GM23248 (cell line): Measurements from ENCODE around the gene SPOCK3. TPM values are rescaled to one million over a fixed set of nuclear protein-coding genes. Genes with fewer than 3 reads are reported as not detected.

Source experiments
- DNase-seq: peaks from one replicate; pipeline ENCODE4 v3.0.0-alpha.2; 2015
- H2AFZ ChIP-seq: fragments of 200-600 bp; sonication (generic); 2 replicates; pipeline ENCODE4 v1.6.1; 2016; ENCODE audit warnings: antibody characterized with exemption
- H3F3A ChIP-seq: fragments of 200-600 bp; sonication (generic); 2 replicates; pipeline ENCODE4 v1.6.1; 2016; ENCODE audit warnings: mild to moderate bottlenecking, antibody characterized with exemption, mixed run types; ENCODE audit not compliant: insufficient read depth
- H3K27ac ChIP-seq: fragments of 200-600 bp; sonication (generic); 2 replicates; pipeline ENCODE4 v1.5.1; 2016; ENCODE audit warnings: mild to moderate bottlenecking
- H3K27me3 ChIP-seq: fragments of 200-600 bp; sonication (generic); replicated peaks from 2 replicates; pipeline ENCODE4 v1.6.1; 2016; ENCODE audit warnings: mild to moderate bottlenecking; ENCODE audit not compliant: insufficient read depth
- H3K36me3 ChIP-seq: fragments of 200-600 bp; sonication (generic); 2 replicates; pipeline ENCODE4 v1.6.1; 2016; ENCODE audit warnings: low read depth, mild to moderate bottlenecking
- H3K4me1 ChIP-seq: fragments of 200-600 bp; sonication (generic); 2 replicates; pipeline ENCODE4 v1.6.1; 2016; ENCODE audit warnings: mild to moderate bottlenecking; ENCODE audit not compliant: insufficient read depth
- H3K4me2 ChIP-seq: fragments of 200-600 bp; sonication (generic); one replicate; pipeline ENCODE4 v1.6.1; 2016; ENCODE audit warnings: mild to moderate bottlenecking; ENCODE audit not compliant: unreplicated experiment
- H3K4me3 ChIP-seq: fragments of 200-600 bp; sonication (generic); 2 replicates; pipeline ENCODE4 v1.5.1; 2016; ENCODE audit warnings: mild to moderate bottlenecking
- H3K79me2 ChIP-seq: fragments of 200-600 bp; sonication (generic); 2 replicates; pipeline ENCODE4 v1.6.1; 2016; ENCODE audit warnings: mild to moderate bottlenecking; ENCODE audit not compliant: insufficient read depth
- H3K9ac ChIP-seq: fragments of 200-600 bp; sonication (generic); 2 replicates; pipeline ENCODE4 v1.6.1; 2016; ENCODE audit warnings: mild to moderate bottlenecking
- H3K9me2 ChIP-seq: fragments of 200-600 bp; sonication (generic); 2 replicates; pipeline ENCODE4 v1.6.1; 2016; ENCODE audit warnings: mixed run types, mild to moderate bottlenecking, moderate library complexity; ENCODE audit not compliant: insufficient read depth
- H3K9me3 ChIP-seq: fragments of 200-600 bp; sonication (generic); one replicate; pipeline ENCODE4 v1.6.1; 2017; ENCODE audit warnings: low read depth
- H4K20me1 ChIP-seq: fragments of 200-600 bp; sonication (generic); 2 replicates; pipeline ENCODE4 v1.6.0; 2016; ENCODE audit not compliant: insufficient read depth
- EZH2 ChIP-seq: fragments of 200-600 bp; sonication (generic); IDR thresholded peaks from 2 replicates; pipeline ENCODE4 v1.6.1; 2018; ENCODE audit warnings: antibody characterized with exemption, mild to moderate bottlenecking; ENCODE audit not compliant: insufficient read depth, poor library complexity, severe bottlenecking
- EZH2phosphoT487 ChIP-seq: fragments of 200-600 bp; sonication (generic); IDR thresholded peaks from 2 replicates; pipeline ENCODE4 v1.6.1; 2018; ENCODE audit warnings: antibody characterized with exemption, moderate library complexity, mild to moderate bottlenecking, low read depth; ENCODE audit not compliant: insufficient read depth
- WGBS, 2 experiments: methylation state at CpG; one replicate each; pipeline ENCODE4 v1.1.6; 2015 to 2017; ENCODE audit warnings: low lambda C conversion rate in 2 of 2, low coverage in 1 of 2; ENCODE audit errors: missing lambda C conversion rate in 2 of 2; 5-methylcytosine and 5-hydroxymethylcytosine counted together
- in situ Hi-C: fragments of 300-500 bp; cut with MboI; formaldehyde crosslinking; loops from 2 replicates; pipeline ENCODE4 v1.15.0; 2020
- polyA plus RNA-seq: library from polyadenylated mRNA; unstranded; fragments of >200 nt; fragmentation: Nextera tagmentation; extraction: Ambion mirVana; gene quantifications from 2 replicates; pipeline ENCODE4 v1.2.1, GENCODE V29; 2016
- total RNA-seq: library from RNA; depleted of rRNA; stranded (reverse); fragments of >200 nt; shearing (Covaris generic); gene quantifications from 2 replicates; pipeline ENCODE4 v1.2.3, GENCODE V29; 2014

SPOCK3 gene
- total and polyA plus RNA-seq, 2 experiments from 2014 or later: not detected

- H3K9me3 ChIP-seq: no peaks in the 10 kb centered on the region
- no peak overlapping the region for H3K4me3 ChIP-seq
- H3K36me3 ChIP-seq: no peaks in the 10 kb centered on the region
- no peaks in the 10 kb centered on the region for H3F3A ChIP-seq
- no peaks in the 10 kb centered on the region for H3K9me2 ChIP-seq
- in situ Hi-C loops: no loop called here
- TF ChIP-seq EZH2phosphoT487 (no peak), EZH2 (no peak)
- H3K4me1 ChIP-seq: no peaks in the 10 kb centered on the region
- H2AFZ ChIP-seq: no peak overlapping the region
- DNase-seq: no peak
- H3K79me2 ChIP-seq: no peaks in the 10 kb centered on the region
- H3K27me3 ChIP-seq: no peaks in the 10 kb centered on the region
- no peak overlapping the region for H3K27ac ChIP-seq
- H3K9ac ChIP-seq: no peak overlapping the region
- 0 to 26% methylated on average over 1 of the region's 1 CpG for WGBS, 2 experiments
- no peaks in the 10 kb centered on the region for H4K20me1 ChIP-seq
- no peak overlapping the region for H3K4me2 ChIP-seq
These were observed 122.7 kb downstream of the SPOCK3 start for GRCh38 chr4:167111622-167112021.

DNA sequence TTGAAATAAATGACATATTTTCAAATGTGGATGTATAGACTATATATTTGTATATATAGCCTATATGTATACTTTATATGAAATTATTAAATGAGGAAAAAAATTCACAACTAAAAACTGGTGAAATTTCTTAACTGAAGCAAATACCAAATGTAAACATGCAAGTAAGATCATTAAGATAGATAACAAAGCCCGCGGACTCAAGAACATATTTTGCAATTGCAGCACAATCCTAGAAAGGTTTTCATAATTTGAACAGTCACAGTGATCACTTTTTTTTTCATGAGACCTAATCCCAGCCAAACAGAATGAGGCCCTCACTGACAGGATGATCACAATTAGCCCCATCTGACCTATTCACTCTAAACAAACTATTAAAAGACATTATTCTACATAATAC lies 123.2 kb downstream of the SPOCK3 start:
- no peak overlapping the region for H3K4me2 ChIP-seq
- H3K9me2 ChIP-seq: no peaks in the 10 kb centered on the region
- DNase-seq: no peak
- no peaks in the 10 kb centered on the region for H3K36me3 ChIP-seq
- no peaks in the 10 kb centered on the region for H3K79me2 ChIP-seq
- 83 to 84% methylated on average over 2 of the region's 2 CpGs for WGBS, 2 experiments
- H3K27me3 ChIP-seq: no peaks in the 10 kb centered on the region
- H2AFZ ChIP-seq: no peak overlapping the region
- H3K9ac ChIP-seq: no peak overlapping the region
- H3K9me3 ChIP-seq: no peaks in the 10 kb centered on the region
- TF ChIP-seq EZH2 (no peak), EZH2phosphoT487 (no peak)
- in situ Hi-C loops: no loop called here
- no peak overlapping the region for H3K4me3 ChIP-seq
- H3K27ac ChIP-seq: no peak overlapping the region
- no peaks in the 10 kb centered on the region for H3F3A ChIP-seq
- H4K20me1 ChIP-seq: no peaks in the 10 kb centered on the region
- H3K4me1 ChIP-seq: no peaks in the 10 kb centered on the region

- H3K36me3 ChIP-seq: no peaks in the 10 kb centered on the region
- no peaks in the 10 kb centered on the region for H3K4me1 ChIP-seq
- no peak for DNase-seq
- H3K27me3 ChIP-seq: no peaks in the 10 kb centered on the region
- H3F3A ChIP-seq: no peaks in the 10 kb centered on the region
- 42 to 50% methylated on average over 3 of the region's 3 CpGs for WGBS, 2 experiments
- in situ Hi-C loops: no loop called here
- TF ChIP-seq EZH2phosphoT487 (no peak), EZH2 (no peak)
- H3K27ac ChIP-seq: no peak overlapping the region
- no peak overlapping the region for H3K4me2 ChIP-seq
- H3K9me3 ChIP-seq: no peaks in the 10 kb centered on the region
- H4K20me1 ChIP-seq: no peaks in the 10 kb centered on the region
- H3K9me2 ChIP-seq: no peaks in the 10 kb centered on the region
- H2AFZ ChIP-seq: no peak overlapping the region
- no peak overlapping the region for H3K4me3 ChIP-seq
- no peaks in the 10 kb centered on the region for H3K79me2 ChIP-seq
- no peak overlapping the region for H3K9ac ChIP-seq
These were observed 124.4 kb downstream of the SPOCK3 start for GRCh38 chr4:167109859-167110258.

- H3K27me3 ChIP-seq: no peaks in the 10 kb centered on the region
- H3K4me3 ChIP-seq: no peak overlapping the region
- no peak for DNase-seq
- H2AFZ ChIP-seq: no peak overlapping the region
- no peak overlapping the region for H3K4me2 ChIP-seq
- H3K4me1 ChIP-seq: no peaks in the 10 kb centered on the region
- TF ChIP-seq EZH2 (no peak), EZH2phosphoT487 (no peak)
- no peaks in the 10 kb centered on the region for H3K79me2 ChIP-seq
- in situ Hi-C loops: no loop called here
- H3K9ac ChIP-seq: no peak overlapping the region
- no peaks in the 10 kb centered on the region for H3K36me3 ChIP-seq
- H3K27ac ChIP-seq: no peak overlapping the region
- H3K9me2 ChIP-seq: no peaks in the 10 kb centered on the region
- no peaks in the 10 kb centered on the region for H4K20me1 ChIP-seq
- no peaks in the 10 kb centered on the region for H3F3A ChIP-seq
- H3K9me3 ChIP-seq: no peaks in the 10 kb centered on the region
These were observed 128.4 kb downstream of the SPOCK3 start for GRCh38 chr4:167105857-167106256.

- no peak for DNase-seq
- 24 to 25% methylated on average over 5 of the region's 5 CpGs for WGBS, 2 experiments
- Histone ChIP-seq H2AFZ (no peak overlapping the region), H3K9me3 (no peaks in the 10 kb centered on the region), H3K27ac (no peak overlapping the region), H3K4me3 (no peak overlapping the region), H3K36me3 (no peaks in the 10 kb centered on the region), H4K20me1 (no peaks in the 10 kb centered on the region), H3K9me2 (no peaks in the 10 kb centered on the region), H3K9ac (no peak overlapping the region), H3K4me1 (no peaks in the 10 kb centered on the region), H3K4me2 (no peak overlapping the region), H3K79me2 (no peaks in the 10 kb centered on the region), H3F3A (no peaks in the 10 kb centered on the region), H3K27me3 (no peaks in the 10 kb centered on the region)
- no peak for TF ChIP-seq EZH2phosphoT487
- TF ChIP-seq EZH2: no peak
- in situ Hi-C loops: no loop called here
These were observed 131.8 kb downstream of the SPOCK3 start for GRCh38 chr4:167102475-167102874.
